ENCODE results near the gene ACOT12. TPM values are rescaled to one million over a fixed set of nuclear protein-coding genes. Genes with fewer than 3 reads are reported as not detected.
"Not testable (repeated sequence)": the region's sequence is repeated elsewhere in the genome, so short reads cannot be mapped to it uniquely, and the experiment has no call there.

ACOT12 gene
- total RNA-seq, 2 experiments from 2014 or later, result not detected

DNA sequence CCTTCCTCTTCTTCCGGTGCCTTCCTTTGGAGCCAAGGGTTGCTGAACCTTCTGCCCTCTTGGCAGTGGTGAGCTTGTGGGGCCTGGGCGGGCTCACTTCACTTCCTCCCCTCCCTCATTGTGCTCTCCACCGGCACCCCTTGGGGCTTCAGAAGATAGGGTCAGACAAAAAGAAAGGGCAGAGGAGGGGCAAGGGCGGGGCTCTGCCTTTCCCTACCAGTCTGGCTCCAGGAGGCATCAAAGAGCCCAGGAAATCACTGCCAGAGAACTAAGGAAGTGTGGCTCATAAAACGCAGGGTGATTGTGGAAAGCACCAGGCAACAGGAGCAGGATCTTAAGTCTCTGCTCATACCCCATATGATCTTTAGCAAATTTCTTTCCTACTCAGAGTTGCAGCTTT is 34.8 kb downstream of the ACOT12 start:
- no peak for DNase-seq
- H3K27ac Mint-ChIP-seq, result no peak overlapping the region
- H3K4me3 Mint-ChIP-seq, result no peak overlapping the region
- H3K9me3 Mint-ChIP-seq, result no peaks in the 10 kb centered on the region
- no peaks in the 10 kb centered on the region for H3K36me3 Mint-ChIP-seq (ENCODE audit: low read depth)
- no peaks in the 10 kb centered on the region for H3K27me3 Mint-ChIP-seq (ENCODE audit: low read depth)
- H3K4me1 Mint-ChIP-seq (ENCODE audit: low read depth), result no peaks in the 10 kb centered on the region
- intact Hi-C loops (cut with micrococcal nuclease), result no loop called here
- CTCF ChIA-PET, result no interaction called here

DNA sequence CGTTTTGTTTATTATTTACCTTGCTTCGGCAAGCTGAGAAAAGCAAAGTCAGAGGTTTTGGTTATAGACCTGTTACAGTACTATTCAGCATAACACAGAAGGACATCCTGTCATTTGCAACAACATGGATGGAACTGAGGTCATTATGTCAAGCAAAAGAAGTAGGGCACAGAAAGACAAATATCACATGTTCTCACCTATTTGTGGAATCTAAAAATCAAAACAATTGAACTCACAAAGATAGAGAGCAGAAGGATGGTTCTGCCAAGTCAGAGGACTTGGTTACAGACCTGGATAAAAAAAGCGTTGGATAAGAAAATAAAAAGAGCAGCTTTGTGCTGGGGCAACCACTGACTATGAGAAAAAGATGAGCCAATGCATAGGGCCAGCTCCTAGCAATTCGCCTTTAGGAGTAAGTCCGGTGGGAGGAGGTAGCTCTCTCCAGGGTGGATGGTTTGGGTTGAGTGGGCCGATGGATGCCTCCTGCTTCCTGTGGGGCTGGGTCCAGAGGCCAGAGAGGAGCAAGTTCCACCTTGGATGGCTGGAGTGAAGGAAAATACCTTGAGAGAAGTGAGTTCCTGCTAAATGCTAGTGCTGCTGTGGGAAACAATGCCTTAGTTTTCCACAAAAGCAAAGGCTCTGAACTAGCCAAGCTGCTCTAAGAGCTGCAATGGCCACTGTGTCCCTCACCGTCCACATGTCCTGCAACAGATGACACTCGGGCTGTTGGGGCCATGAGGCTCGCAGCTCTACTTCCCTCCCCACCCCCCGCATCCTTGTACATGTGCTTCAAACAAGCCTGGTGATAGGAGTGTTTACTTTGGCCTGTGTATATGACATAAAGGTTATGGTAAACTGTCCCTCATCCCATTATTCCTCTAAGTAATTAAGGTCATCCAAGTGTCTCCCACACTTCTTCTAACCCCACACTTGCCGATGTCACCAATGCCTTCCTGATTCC is 38.4 kb downstream of the ACOT12 start:
- Mint-ChIP-seq H3K4me3 (no peak overlapping the region), H3K27ac (no peak overlapping the region), H3K27me3 (ENCODE audit: low read depth) (no peaks in the 10 kb centered on the region), H3K36me3 (ENCODE audit: low read depth) (no peaks in the 10 kb centered on the region), H3K4me1 (ENCODE audit: low read depth) (no peaks in the 10 kb centered on the region), H3K9me3 (no peaks in the 10 kb centered on the region)
- no peak for DNase-seq
- CTCF ChIA-PET, result no interaction called here
- intact Hi-C loops (cut with micrococcal nuclease), result no loop called here

DNA sequence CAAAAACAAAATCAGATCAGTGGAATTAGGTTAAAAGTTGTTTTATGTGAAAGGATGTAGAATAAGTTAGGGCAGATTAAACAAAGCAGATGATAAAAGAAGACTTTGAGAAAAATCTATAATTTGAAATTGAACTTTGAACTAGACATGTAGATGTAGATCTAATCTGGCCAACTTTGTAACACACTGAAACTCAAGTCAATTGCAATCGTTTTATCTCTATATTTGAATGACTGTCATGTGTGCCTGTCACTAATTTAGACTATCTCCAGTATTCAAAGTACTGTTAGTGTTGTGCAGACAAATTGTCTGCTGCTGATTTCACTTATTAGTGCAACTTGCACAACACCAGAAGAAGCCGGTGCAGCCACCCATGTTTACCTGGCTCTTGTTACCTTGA is 39.8 kb downstream of the ACOT12 start:
- no peaks in the 10 kb centered on the region for H3K4me1 Mint-ChIP-seq (ENCODE audit: low read depth)
- H3K27me3 Mint-ChIP-seq (ENCODE audit: low read depth), result no peaks in the 10 kb centered on the region
- no peak for DNase-seq
- CTCF ChIA-PET, result no interaction called here
- H3K4me3 Mint-ChIP-seq, result no peak overlapping the region
- no peaks in the 10 kb centered on the region for H3K9me3 Mint-ChIP-seq
- intact Hi-C loops (cut with micrococcal nuclease), result no loop called here
- no peaks in the 10 kb centered on the region for H3K36me3 Mint-ChIP-seq (ENCODE audit: low read depth)
- no peak overlapping the region for H3K27ac Mint-ChIP-seq

DNA sequence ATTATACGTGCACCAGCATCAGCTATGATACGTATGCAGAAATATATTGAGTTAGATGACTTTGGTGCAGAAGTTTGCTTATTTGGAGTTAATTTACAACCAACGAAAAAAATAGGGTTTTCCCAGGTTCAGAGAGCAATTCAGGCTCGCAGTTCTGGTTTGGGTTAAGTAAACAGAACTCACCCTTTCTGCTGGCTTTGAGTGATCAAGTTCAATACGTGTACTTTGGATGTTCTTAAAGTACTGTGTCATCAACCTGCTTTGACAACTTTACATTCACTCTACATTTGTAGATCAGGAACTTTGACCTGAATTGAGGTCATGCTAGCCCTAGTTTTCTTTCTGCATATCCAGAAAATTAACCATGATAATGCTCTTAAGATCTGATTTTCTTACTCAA is 40.7 kb downstream of the ACOT12 start:
- CTCF ChIA-PET, result no interaction called here
- no peaks in the 10 kb centered on the region for H3K9me3 Mint-ChIP-seq
- no peak overlapping the region for H3K27ac Mint-ChIP-seq
- H3K27me3 Mint-ChIP-seq (ENCODE audit: low read depth), result no peaks in the 10 kb centered on the region
- no peaks in the 10 kb centered on the region for H3K4me1 Mint-ChIP-seq (ENCODE audit: low read depth)
- H3K4me3 Mint-ChIP-seq, result no peak overlapping the region
- intact Hi-C loops (cut with micrococcal nuclease), result no loop called here
- no peaks in the 10 kb centered on the region for H3K36me3 Mint-ChIP-seq (ENCODE audit: low read depth)
- no peak for DNase-seq

DNA sequence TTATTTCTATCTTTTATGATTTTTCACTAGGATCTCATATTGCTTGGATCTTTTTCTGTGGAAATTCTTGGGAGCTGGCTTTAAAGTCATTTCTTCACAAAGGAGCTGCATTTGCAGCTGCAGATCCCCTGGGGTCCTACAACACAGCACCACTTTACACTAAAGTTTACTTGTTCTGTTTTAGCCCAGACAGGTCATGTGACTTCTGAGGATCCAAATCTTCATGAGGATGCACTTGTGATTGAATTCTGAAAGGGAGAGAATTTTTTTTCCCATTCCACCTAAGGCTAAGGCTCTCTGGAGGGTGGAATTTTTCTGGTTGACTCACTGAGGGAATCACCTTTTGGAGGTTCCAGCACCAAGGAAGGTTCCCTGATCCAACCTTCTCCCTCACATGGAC is 43.4 kb downstream of the ACOT12 start:
- Mint-ChIP-seq H3K4me1 (ENCODE audit: low read depth) (no peaks in the 10 kb centered on the region), H3K9me3 (no peaks in the 10 kb centered on the region), H3K4me3 (no peak overlapping the region), H3K36me3 (ENCODE audit: low read depth) (no peaks in the 10 kb centered on the region), H3K27me3 (ENCODE audit: low read depth) (no peaks in the 10 kb centered on the region), H3K27ac (no peak overlapping the region)
- CTCF ChIA-PET, result no interaction called here
- no peak for DNase-seq
- intact Hi-C loops (cut with micrococcal nuclease), result no loop called here

DNA sequence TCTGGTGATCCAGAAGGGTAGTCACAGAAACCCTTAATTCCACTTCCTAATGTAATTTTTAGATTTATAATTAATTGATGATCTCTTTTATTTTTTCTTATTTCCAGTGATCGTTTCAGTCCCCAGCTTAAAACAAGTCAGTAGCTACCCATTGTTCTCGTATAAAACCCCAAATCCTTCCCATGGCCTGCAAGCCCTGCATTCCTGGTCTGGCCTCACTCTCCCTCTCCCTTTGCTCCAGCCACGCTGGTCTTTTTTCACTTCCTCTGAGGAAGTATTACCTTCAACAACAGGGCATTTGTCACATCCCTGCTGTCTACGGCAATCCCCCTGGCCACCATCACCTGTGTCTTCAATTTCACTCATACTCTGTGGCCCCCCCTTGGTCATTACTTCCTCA is 44.8 kb downstream of the ACOT12 start:
- H3K4me3 Mint-ChIP-seq, result no peak overlapping the region
- no peak overlapping the region for H3K27ac Mint-ChIP-seq
- no peak for DNase-seq
- no peaks in the 10 kb centered on the region for H3K9me3 Mint-ChIP-seq
- H3K36me3 Mint-ChIP-seq (ENCODE audit: low read depth), result no peaks in the 10 kb centered on the region
- H3K27me3 Mint-ChIP-seq (ENCODE audit: low read depth), result no peaks in the 10 kb centered on the region
- intact Hi-C loops (cut with micrococcal nuclease), result no loop called here
- CTCF ChIA-PET, result no interaction called here
- no peaks in the 10 kb centered on the region for H3K4me1 Mint-ChIP-seq (ENCODE audit: low read depth)

DNA sequence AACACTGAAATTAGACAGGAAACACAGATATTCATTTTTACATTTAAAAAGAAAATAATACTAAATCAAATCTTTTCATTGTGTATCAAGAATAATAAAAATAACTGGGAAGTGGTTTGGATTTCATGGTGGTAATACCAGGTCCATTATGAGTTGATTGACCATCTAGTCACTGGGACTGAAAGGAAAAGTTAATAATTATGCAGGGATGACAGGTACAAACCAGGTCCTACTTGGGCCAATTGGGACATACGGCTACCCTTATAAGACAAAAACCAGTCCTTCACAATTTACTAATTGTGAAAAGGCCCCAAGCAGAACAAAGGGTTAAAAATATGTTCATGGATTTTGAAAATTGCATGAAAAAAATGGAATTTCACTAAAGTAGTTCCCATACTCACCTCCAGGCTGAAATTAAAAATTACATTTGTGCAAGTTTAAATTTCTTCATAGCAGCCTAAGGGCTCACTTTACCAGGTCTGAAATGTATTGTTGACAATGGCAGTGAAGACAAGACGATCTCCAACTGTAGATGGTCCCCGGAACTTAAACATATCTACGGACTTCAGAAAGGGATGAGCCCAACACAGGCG is 48.4 kb downstream of the ACOT12 start:
- H3K27me3 Mint-ChIP-seq (ENCODE audit: low read depth), result no peaks in the 10 kb centered on the region
- CTCF ChIA-PET, result no interaction called here
- H3K36me3 Mint-ChIP-seq (ENCODE audit: low read depth), result no peaks in the 10 kb centered on the region
- H3K4me1 Mint-ChIP-seq (ENCODE audit: low read depth), result no peaks in the 10 kb centered on the region
- no peak overlapping the region for H3K4me3 Mint-ChIP-seq
- intact Hi-C loops (cut with micrococcal nuclease), result no loop called here
- H3K27ac Mint-ChIP-seq, result no peak overlapping the region
- H3K9me3 Mint-ChIP-seq, result no peaks in the 10 kb centered on the region
- DNase-seq, result no peak

DNA sequence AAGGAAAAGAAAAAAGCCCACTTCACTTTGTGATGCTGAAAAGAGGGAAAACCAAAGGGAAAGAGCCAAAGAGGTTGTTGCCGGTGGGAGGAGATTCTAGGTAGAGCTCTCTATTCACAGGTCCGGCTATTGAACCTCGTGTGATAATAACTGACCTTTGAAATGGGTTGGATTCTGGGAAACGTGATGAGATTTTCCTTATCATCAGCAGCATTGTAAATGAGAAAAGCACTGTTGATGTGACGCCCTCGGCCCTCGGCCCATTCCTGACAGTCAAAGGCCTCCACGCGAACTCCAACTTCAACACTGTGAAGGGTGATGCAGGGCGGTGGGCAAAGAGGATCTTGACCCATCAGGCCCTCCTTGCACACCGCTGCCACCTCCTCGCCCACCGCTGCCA is 49.2 kb downstream of the ACOT12 start:
- CTCF ChIA-PET, result no interaction called here
- no peak for DNase-seq
- Mint-ChIP-seq H3K27ac (no peak overlapping the region), H3K27me3 (ENCODE audit: low read depth) (no peaks in the 10 kb centered on the region), H3K36me3 (ENCODE audit: low read depth) (no peaks in the 10 kb centered on the region), H3K4me1 (ENCODE audit: low read depth) (no peaks in the 10 kb centered on the region), H3K4me3 (no peak overlapping the region), H3K9me3 (no peaks in the 10 kb centered on the region)
- intact Hi-C loops (cut with micrococcal nuclease), result no loop called here

DNA sequence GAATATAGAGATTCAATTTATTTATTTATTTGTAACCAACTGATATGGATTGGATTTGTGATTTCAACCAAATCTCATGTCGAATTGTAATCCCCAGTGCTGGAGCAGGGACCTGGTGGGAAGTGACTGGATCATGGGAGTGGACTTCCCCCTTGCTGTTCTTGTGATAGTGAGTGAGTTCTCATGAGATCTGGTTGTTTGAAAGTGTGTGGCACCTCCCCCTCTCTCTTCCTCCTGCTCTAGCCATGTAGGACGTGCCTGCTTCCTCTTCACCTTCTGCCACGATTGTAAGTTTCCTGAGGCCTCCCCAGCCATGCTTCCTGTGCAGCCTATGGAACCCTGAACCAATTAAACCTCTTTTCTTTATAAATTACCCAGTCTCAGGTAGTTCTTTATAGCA is 55.7 kb downstream of the ACOT12 start:
- H3K9me3 Mint-ChIP-seq; CTCF ChIA-PET; intact Hi-C loops (cut with micrococcal nuclease); H3K4me1 Mint-ChIP-seq (ENCODE audit: low read depth); DNase-seq; H3K27me3 Mint-ChIP-seq (ENCODE audit: low read depth); H3K36me3 Mint-ChIP-seq (ENCODE audit: low read depth); H3K4me3 Mint-ChIP-seq; H3K27ac Mint-ChIP-seq: not testable (repeated sequence)

DNA sequence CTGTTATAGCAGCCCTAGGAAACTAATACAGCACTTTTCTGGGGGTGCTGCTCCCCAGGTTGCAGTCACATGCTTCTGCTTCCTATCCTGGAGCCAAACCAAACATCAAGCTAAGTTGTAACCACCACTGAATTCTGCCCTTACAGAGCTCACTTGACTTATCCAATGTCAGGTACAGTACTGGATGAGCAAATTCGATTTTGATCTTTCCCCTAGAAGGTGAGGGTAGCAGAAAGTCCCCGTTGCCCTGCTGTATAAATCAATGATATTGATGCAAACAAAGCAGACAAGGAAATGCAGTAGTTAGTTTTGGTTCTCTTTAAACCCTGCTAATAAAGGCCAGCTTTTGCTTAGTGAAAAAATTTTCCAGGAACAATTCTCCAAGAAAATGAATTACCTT is 56.1 kb downstream of the ACOT12 start:
- H3K9me3 Mint-ChIP-seq, result peaks cover 2% of the 10 kb centered on the region
- H3K4me3 Mint-ChIP-seq, result no peak overlapping the region
- no peaks in the 10 kb centered on the region for H3K27me3 Mint-ChIP-seq (ENCODE audit: low read depth)
- H3K4me1 Mint-ChIP-seq (ENCODE audit: low read depth), result no peaks in the 10 kb centered on the region
- H3K27ac Mint-ChIP-seq, result no peak overlapping the region
- DNase-seq, result no peak
- H3K36me3 Mint-ChIP-seq (ENCODE audit: low read depth), result no peaks in the 10 kb centered on the region
- CTCF ChIA-PET, result no interaction called here
- intact Hi-C loops (cut with micrococcal nuclease), result no loop called here

DNA sequence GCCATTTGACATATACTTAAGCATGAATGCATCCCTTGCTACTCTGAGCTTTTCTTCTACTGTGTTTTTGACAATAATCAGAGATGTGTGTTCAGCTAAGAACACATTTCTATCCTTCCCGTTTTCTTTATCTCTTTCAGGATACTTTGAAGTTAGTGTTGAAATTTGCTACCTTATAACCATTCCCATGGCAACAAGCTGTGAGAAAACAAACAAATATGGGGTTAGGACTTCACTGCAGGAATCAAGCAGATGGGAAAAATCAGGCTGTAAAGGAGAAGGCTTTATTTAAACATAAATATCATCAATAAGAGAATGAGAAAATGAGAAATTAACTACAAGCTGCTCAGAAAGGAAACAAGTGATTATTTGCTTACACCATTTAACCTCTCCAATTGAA is 57.4 kb downstream of the ACOT12 start:
- Mint-ChIP-seq H3K27me3 (ENCODE audit: low read depth) (no peaks in the 10 kb centered on the region), H3K36me3 (ENCODE audit: low read depth) (no peaks in the 10 kb centered on the region), H3K27ac (no peak overlapping the region), H3K9me3 (peaks cover 2% of the 10 kb centered on the region), H3K4me3 (no peak overlapping the region), H3K4me1 (ENCODE audit: low read depth) (no peaks in the 10 kb centered on the region)
- DNase-seq, result no peak
- intact Hi-C loops (cut with micrococcal nuclease), result no loop called here
- CTCF ChIA-PET, result no interaction called here

DNA sequence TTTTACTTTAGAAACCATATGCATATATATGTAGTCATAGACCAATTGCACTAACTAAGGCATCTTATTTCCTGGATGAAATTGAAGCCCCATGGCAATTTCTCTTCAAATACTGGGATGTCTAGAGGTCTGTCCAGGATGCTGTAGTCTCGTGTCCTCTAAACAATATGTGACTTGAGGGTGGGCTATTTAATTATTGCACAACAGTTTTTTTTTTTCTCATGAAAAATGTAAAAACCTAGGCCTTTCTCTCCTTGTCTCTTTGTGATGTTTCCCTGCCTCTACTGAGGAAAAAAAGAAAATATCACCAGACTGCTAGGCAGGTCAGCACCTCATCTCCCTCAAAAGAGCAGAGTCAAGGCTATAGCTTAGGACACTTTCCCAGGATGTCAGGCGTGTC is 58.0 kb downstream of the ACOT12 start:
- H3K9me3 Mint-ChIP-seq, result peaks cover 2% of the 10 kb centered on the region
- CTCF ChIA-PET, result no interaction called here

DNA sequence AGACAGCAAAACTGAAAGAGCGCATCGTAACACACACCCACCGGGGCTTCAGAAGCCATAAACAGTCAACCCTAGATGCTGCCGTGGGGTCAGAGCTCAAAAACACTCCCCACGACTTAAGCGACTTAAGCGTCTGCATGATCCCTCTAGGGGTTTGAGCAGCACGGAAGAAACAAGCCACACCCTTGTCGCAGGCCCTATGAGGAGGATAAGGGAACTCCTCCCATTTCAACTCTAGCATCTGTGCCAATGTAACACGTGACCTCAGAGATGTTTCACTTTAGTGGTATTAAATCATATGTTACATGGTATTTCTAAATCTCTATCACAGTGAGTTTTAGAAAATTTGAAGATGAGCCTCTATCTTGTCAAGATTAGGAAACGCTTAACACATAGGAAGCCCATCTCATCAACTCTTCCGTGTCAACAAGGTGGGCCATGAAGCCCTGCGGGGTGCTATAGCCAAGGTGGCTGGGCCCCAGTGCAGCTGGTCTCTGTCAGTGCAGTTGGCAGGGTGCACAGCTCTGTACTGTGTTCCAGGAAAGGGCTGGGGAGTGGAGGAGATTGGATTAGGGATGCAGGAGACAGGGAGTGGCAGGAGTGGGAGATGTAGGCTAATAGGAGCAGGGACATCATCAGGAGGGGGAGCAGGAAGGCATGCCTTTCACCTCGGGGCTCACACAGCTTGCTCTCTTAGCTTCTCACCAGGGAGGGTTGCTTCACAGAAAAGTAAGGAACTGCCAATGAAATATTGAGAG is 59.5 kb downstream of the ACOT12 start:
- no peak overlapping the region for H3K4me3 Mint-ChIP-seq
- intact Hi-C loops (cut with micrococcal nuclease), result no loop called here
- H3K36me3 Mint-ChIP-seq (ENCODE audit: low read depth), result no peaks in the 10 kb centered on the region
- peaks cover 2% of the 10 kb centered on the region for H3K9me3 Mint-ChIP-seq
- H3K27ac Mint-ChIP-seq, result no peak overlapping the region
- H3K4me1 Mint-ChIP-seq (ENCODE audit: low read depth), result no peaks in the 10 kb centered on the region
- no peak for DNase-seq
- H3K27me3 Mint-ChIP-seq (ENCODE audit: low read depth), result no peaks in the 10 kb centered on the region
- CTCF ChIA-PET, result no interaction called here

More for the DNA sequence above, 58.0 kb downstream of the ACOT12 start:
- intact Hi-C loops (cut with micrococcal nuclease), result no loop called here
- no peaks in the 10 kb centered on the region for H3K27me3 Mint-ChIP-seq (ENCODE audit: low read depth)
- H3K36me3 Mint-ChIP-seq (ENCODE audit: low read depth), result no peaks in the 10 kb centered on the region
- no peak overlapping the region for H3K4me3 Mint-ChIP-seq
- no peaks in the 10 kb centered on the region for H3K4me1 Mint-ChIP-seq (ENCODE audit: low read depth)
- DNase-seq, result no peak
- no peak overlapping the region for H3K27ac Mint-ChIP-seq

Data from activated naive CD4-positive, alpha-beta T cell treated with anti-CD3 and anti-CD28 coated beads for 36 hours (primary cell).